ENCODE measurements around the gene CTBP1.

The CTBP1 gene

GRCh38 chr4:1194010-1194900 is 54.7 kb downstream of the CTBP1 start:
- DNase-seq = no peak

- no peak for DNase-seq
Measured at GRCh38 chr4:1193206-1194009, 55.5 kb downstream of the CTBP1 start.

GRCh38 chr4:1192493-1193205 is 56.3 kb downstream of the CTBP1 start:
- no peak for DNase-seq

GRCh38 chr4:1192091-1192492 is 56.8 kb downstream of the CTBP1 start:
- no peak for DNase-seq

GRCh38 chr4:1191621-1192020 is 57.3 kb downstream of the CTBP1 start:
- no peak for DNase-seq

- DNase-seq = no peak
Measured at GRCh38 chr4:1187182-1187581, 61.7 kb downstream of the CTBP1 start.

GRCh38 chr4:1183985-1184773 is 64.8 kb downstream of the CTBP1 start:
- no peak for DNase-seq

- no peak for DNase-seq
Measured at GRCh38 chr4:1182313-1182712, 66.6 kb downstream of the CTBP1 start.

- no peak for DNase-seq
Measured at GRCh38 chr4:1180663-1181062, 68.3 kb downstream of the CTBP1 start.

- DNase-seq = no peak
Measured at GRCh38 chr4:1179976-1180375, 69.0 kb downstream of the CTBP1 start.

GRCh38 chr4:1179089-1179441 is 69.9 kb downstream of the CTBP1 start:
- DNase-seq = no peak

GRCh38 chr4:1178300-1179088 is 70.4 kb downstream of the CTBP1 start:
- no peak for DNase-seq

- DNase-seq = no peak
Measured at GRCh38 chr4:1177274-1178141, 71.4 kb downstream of the CTBP1 start.

GRCh38 chr4:1176398-1177273 is 72.3 kb downstream of the CTBP1 start:
- no peak for DNase-seq

GRCh38 chr4:1175635-1176229 is 73.2 kb downstream of the CTBP1 start:
- DNase-seq = no peak

GRCh38 chr4:1174941-1175634 is 73.8 kb downstream of the CTBP1 start:
- DNase-seq = no peak

- no peak for DNase-seq
Measured at GRCh38 chr4:1172971-1173757, 75.8 kb downstream of the CTBP1 start.
